ENCODE data around the gene UBE2Q1.

- TF ChIP-seq POLR2A (IDR thresholded peaks at IDR 0.05; ENCODE audit: borderline replicate concordance, extremely low read depth, insufficient read depth, insufficient read length) (no peak), CTCF (IDR thresholded peaks at IDR 0.05 in 2 of 3, conservative IDR thresholded peaks at IDR 0.05 in 1 of 3; ENCODE audit: borderline replicate concordance in 1 of 3, insufficient read depth in 1 of 3, low read depth in 2 of 3, low read length in 2 of 3) (no peak), ATF3 (IDR thresholded peaks at IDR 0.05) (no peak), REST (IDR thresholded peaks at IDR 0.05; ENCODE audit: low read depth) (no peak), EZH2 (IDR thresholded peaks at IDR 0.05) (no peak), SP1 (IDR thresholded peaks at IDR 0.05; ENCODE audit: low read depth) (no peak), ZFX (IDR thresholded peaks at IDR 0.05) (no peak)
- TF ChIP-seq, protein P1, sequence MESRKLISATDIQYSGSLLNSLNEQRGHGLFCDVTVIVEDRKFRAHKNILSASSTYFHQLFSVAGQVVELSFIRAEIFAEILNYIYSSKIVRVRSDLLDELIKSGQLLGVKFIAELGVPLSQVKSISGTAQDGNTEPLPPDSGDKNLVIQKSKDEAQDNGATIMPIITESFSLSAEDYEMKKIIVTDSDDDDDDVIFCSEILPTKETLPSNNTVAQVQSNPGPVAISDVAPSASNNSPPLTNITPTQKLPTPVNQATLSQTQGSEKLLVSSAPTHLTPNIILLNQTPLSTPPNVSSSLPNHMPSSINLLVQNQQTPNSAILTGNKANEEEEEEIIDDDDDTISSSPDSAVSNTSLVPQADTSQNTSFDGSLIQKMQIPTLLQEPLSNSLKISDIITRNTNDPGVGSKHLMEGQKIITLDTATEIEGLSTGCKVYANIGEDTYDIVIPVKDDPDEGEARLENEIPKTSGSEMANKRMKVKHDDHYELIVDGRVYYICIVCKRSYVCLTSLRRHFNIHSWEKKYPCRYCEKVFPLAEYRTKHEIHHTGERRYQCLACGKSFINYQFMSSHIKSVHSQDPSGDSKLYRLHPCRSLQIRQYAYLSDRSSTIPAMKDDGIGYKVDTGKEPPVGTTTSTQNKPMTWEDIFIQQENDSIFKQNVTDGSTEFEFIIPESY (IDR thresholded peaks at IDR 0.05; ENCODE audit: extremely low read depth, insufficient replicate concordance, low read length) = no peak
Measured at GRCh38 chr1:154524881-154525280, 33.6 kb downstream of the UBE2Q1 start.
